PC-9 (cell line): ENCODE data around the gene OR6C2. TPM values are rescaled to one million over a fixed set of nuclear protein-coding genes. Genes with fewer than 3 reads are reported as not detected.

ENCODE experiments used
- BruUV-seq: library from RNA; stranded (reverse); fragments of 400-500 nt; replicated peaks from 2 replicates; lab custom pipeline; 2021; lab: Mats Ljungman, UMichigan
- CTCF ChIA-PET: fragments of 300-600 bp; sonication (Branson Sonifier 250); formaldehyde crosslinking; loops from one replicate; lab custom pipeline; 2022; ENCODE audit warnings: antibody characterized with exemption; lab: Charles Lee
- POLR2A ChIA-PET: fragments of 300-600 bp; sonication (Branson Sonifier 250); formaldehyde crosslinking; loops from one replicate; lab custom pipeline; 2022; ENCODE audit warnings: antibody characterized with exemption; ENCODE audit not compliant: unreplicated experiment; lab: Charles Lee
- DNase-seq, 2 experiments: peaks; one replicate each; pipeline versions ENCODE4 v3.0.0 to v3.0.0-alpha.2; 2015 to 2022; ENCODE audit warnings: mixed read lengths in 1 of 2
- H2AFZ ChIP-seq: fragments of 200-600 bp; sonication (generic); 2 replicates; pipeline ENCODE4 v1.8.1; 2017; ENCODE audit warnings: antibody characterized with exemption
- H3F3A ChIP-seq: fragments of 200-600 bp; sonication (generic); 2 replicates; pipeline ENCODE4 v1.8.1; 2017; ENCODE audit warnings: antibody characterized with exemption, mild to moderate bottlenecking, low read depth; ENCODE audit not compliant: insufficient read depth
- H3K27ac ChIP-seq: fragments of 200-600 bp; sonication (generic); 2 replicates; pipeline ENCODE4 v1.6.1; 2016; ENCODE audit warnings: mixed run types
- H3K27me3 ChIP-seq: fragments of 200-600 bp; sonication (generic); 2 replicates; pipeline ENCODE4 v1.6.1; 2016; ENCODE audit warnings: low read depth, mixed run types; ENCODE audit not compliant: insufficient read depth
- H3K36me3 ChIP-seq: fragments of 200-600 bp; sonication (generic); 2 replicates; pipeline ENCODE4 v1.6.1; 2016; ENCODE audit warnings: low read depth, mixed run types
- H3K4me1 ChIP-seq: fragments of 200-600 bp; sonication (generic); replicated peaks from 2 replicates; pipeline ENCODE4 v1.6.1; 2016; ENCODE audit warnings: mixed run types; ENCODE audit not compliant: insufficient read depth
- H3K4me2 ChIP-seq: fragments of 200-600 bp; sonication (generic); 2 replicates; pipeline ENCODE4 v1.6.1; 2017; ENCODE audit warnings: mixed run types
- H3K4me3 ChIP-seq: fragments of 200-600 bp; sonication (generic); 2 replicates; pipeline ENCODE4 v1.6.1; 2016; ENCODE audit warnings: mixed run types
- H3K79me2 ChIP-seq: fragments of 200-600 bp; sonication (generic); 2 replicates; pipeline ENCODE4 v1.6.1; 2017; ENCODE audit warnings: low read depth, mixed run types
- H3K9me2 ChIP-seq: fragments of 200-600 bp; sonication (generic); 2 replicates; pipeline ENCODE4 v1.8.1; 2017; ENCODE audit warnings: mild to moderate bottlenecking; ENCODE audit not compliant: insufficient read depth
- H3K9me3 ChIP-seq: fragments of 200-600 bp; sonication (generic); 2 replicates; pipeline ENCODE4 v1.8.1; 2016; ENCODE audit warnings: low read depth; ENCODE audit not compliant: insufficient read depth
- H4K20me1 ChIP-seq: fragments of 200-600 bp; sonication (generic); 2 replicates; pipeline ENCODE4 v1.8.1; 2017; ENCODE audit not compliant: insufficient read depth
- EZH2 ChIP-seq: fragments of 200-600 bp; sonication (generic); IDR thresholded peaks from 2 replicates; pipeline ENCODE4 v1.8.0; 2017; ENCODE audit warnings: antibody characterized with exemption, low read depth
- intact Hi-C: fragments of 100-400 bp; cut with micrococcal nuclease; formaldehyde crosslinking; loops from one replicate; pipeline ENCODE4 v1.10.0; 2022; ENCODE audit not compliant: unreplicated experiment
- total RNA-seq: library from RNA; stranded (reverse); gene quantifications from 2 replicates; pipeline ENCODE4 v1.2.3, GENCODE V29; 2021
- TF ChIP-seq, protein P1 (sequence below): fragments of 200-600 bp; sonication (generic); conservative IDR thresholded peaks from 2 replicates; pipeline ENCODE4 v1.6.1; 2017; ENCODE audit warnings: mixed run types, antibody characterized with exemption, mild to moderate bottlenecking, moderate library complexity

The OR6C2 gene
- total RNA-seq, 1 experiment from 2014 or later: not detected

DNA sequence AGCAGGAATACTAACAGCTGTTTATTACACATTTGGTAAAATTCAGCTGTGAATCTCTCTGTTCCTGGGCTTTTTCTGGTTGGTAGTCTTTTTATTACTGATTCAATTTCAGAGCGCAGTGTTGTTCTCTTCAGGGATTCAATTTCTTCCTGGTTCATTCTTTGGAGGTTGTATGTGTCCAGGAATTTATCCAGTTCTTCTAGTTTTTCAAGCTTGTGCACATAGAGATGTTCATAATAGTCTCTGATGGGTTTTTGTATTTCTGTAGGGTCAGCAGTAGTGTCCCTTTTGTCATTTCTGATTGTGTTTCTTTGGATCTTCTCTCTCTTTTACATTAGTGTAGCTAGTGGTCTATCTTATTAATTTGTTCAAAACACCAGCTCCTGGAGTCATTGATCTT, 26.9 kb upstream of the OR6C2 start:
- Histone ChIP-seq H2AFZ (no peak overlapping the region), H3K27ac (no peak overlapping the region), H3K36me3 (no peaks in the 10 kb centered on the region), H4K20me1 (no peaks in the 10 kb centered on the region), H3K79me2 (no peaks in the 10 kb centered on the region), H3K9me2 (no peaks in the 10 kb centered on the region), H3F3A (no peaks in the 10 kb centered on the region), H3K4me2 (no peak overlapping the region), H3K27me3 (peaks cover 14% of the 10 kb centered on the region; the same call in 1 of the 2 replicates), H3K4me1 (no peaks in the 10 kb centered on the region), H3K4me3 (no peak overlapping the region), H3K9me3 (no peaks in the 10 kb centered on the region)
- BruUV-seq: no TSS peak
- ChIA-PET CTCF (no interaction called here), POLR2A (no interaction called here)
- no peak for DNase-seq
- TF ChIP-seq, protein P1, sequence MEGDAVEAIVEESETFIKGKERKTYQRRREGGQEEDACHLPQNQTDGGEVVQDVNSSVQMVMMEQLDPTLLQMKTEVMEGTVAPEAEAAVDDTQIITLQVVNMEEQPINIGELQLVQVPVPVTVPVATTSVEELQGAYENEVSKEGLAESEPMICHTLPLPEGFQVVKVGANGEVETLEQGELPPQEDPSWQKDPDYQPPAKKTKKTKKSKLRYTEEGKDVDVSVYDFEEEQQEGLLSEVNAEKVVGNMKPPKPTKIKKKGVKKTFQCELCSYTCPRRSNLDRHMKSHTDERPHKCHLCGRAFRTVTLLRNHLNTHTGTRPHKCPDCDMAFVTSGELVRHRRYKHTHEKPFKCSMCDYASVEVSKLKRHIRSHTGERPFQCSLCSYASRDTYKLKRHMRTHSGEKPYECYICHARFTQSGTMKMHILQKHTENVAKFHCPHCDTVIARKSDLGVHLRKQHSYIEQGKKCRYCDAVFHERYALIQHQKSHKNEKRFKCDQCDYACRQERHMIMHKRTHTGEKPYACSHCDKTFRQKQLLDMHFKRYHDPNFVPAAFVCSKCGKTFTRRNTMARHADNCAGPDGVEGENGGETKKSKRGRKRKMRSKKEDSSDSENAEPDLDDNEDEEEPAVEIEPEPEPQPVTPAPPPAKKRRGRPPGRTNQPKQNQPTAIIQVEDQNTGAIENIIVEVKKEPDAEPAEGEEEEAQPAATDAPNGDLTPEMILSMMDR: no peak
- TF ChIP-seq EZH2: no peak
- intact Hi-C loops: no loop called here

DNA sequence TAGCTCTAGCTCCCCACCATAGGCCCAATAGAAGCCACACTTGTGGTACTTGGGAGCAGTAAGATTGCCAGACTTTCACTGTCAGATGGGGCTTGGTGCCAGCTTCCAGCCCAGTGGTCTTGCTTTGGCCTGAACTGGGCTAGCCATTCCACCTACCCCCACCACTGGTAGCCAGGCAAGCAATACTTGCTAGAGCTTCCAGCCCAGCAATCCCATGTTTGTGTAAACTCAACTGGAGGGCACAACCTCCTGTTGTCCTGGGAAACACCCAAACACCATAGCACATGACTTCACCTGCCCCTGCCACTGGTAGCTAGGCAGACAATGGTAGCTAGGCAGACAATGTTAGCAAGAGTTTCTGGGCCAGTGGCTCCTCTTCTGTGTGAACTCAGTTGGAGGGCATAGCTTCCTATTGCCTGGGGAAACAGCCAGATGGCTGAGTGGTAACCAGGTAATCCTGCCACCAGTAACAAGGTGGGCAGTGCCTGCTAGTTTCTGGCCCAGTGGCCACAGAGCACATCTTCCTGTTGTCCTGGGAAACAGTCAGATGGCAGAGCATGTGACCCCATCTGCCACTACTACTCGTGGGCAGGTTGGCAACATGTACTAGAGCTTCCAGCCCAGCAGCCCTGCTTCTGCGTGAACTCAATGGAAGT, 23.4 kb upstream of the OR6C2 start:
- no peaks in the 10 kb centered on the region for H3K9me3 ChIP-seq
- H3K27me3 ChIP-seq: peaks cover 11% of the 10 kb centered on the region; the same call in 1 of the 2 replicates
- no peak overlapping the region for H3K27ac ChIP-seq
- no peaks in the 10 kb centered on the region for H3K36me3 ChIP-seq
- no peak overlapping the region for H3K4me3 ChIP-seq
- H3K9me2 ChIP-seq: no peaks in the 10 kb centered on the region
- no peak overlapping the region for H2AFZ ChIP-seq
- TF ChIP-seq, protein P1: no peak
- no peak for TF ChIP-seq EZH2
- ChIA-PET CTCF (no interaction called here), POLR2A (no interaction called here)
- H3F3A ChIP-seq: no peaks in the 10 kb centered on the region
- DNase-seq: no peak
- no TSS peak for BruUV-seq
- H4K20me1 ChIP-seq: no peaks in the 10 kb centered on the region
- no peak overlapping the region for H3K4me2 ChIP-seq
- H3K79me2 ChIP-seq: no peaks in the 10 kb centered on the region
- H3K4me1 ChIP-seq: no peaks in the 10 kb centered on the region
- intact Hi-C loops: no loop called here

DNA sequence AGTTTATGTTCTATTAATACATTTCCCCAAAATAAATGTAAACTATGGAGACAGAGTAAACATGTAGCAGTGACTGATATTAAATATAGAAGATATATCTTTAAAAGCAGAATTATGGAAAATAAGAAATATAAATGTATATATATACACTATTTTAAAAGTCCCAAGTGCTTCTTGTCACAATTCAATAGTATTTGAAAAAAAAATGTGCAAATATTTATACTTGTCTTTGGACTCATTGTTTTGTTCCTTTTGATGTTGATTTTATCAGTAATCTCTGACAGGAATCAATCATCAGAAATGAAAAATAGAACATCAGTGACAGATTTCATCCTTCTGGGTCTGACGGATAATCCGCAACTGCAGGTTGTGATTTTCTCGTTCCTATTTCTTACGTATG, 17.9 kb upstream of the OR6C2 start, which contains the start of gene OR6C76:
Gene OR6C76, plus strand, starts transcription at position 301 of the 400 bp plus-strand sequence. Its CDS starts 0 bp downstream, at position 301.
- intact Hi-C loops: no loop called here

More for the DNA sequence above, 17.9 kb upstream of the OR6C2 start, which contains the start of gene OR6C76:
- Histone ChIP-seq H3K27ac (no peak within 1 kb of the TSS), H3K79me2 (no peaks in the 10 kb centered on the region), H3K9me3 (no peaks in the 10 kb centered on the region), H3K4me3 (no peak within 1 kb of the TSS), H3F3A (no peaks in the 10 kb centered on the region), H3K4me1 (no peaks in the 10 kb centered on the region), H3K27me3 (no peaks in the 10 kb centered on the region), H3K36me3 (no peaks in the 10 kb centered on the region), H3K9me2 (no peaks in the 10 kb centered on the region), H4K20me1 (no peaks in the 10 kb centered on the region), H3K4me2 (no peak within 1 kb of the TSS), H2AFZ (no peak within 1 kb of the TSS)
- ChIA-PET CTCF (interaction anchor here (0.6 kb wide), 1 partner anchor 1867 kb away, joined by 10 read pairs; no protein-coding TSS in a partner anchor), POLR2A (interaction anchor here (0.5 kb wide), 1 partner anchor 175 kb away, joined by 3 read pairs; no protein-coding TSS in a partner anchor)
- no peak for DNase-seq
- no TSS peak for BruUV-seq
- TF ChIP-seq, protein P1: no peak
- no peak for TF ChIP-seq EZH2
